Activated naive CD4-positive, alpha-beta T cell treated with anti-CD3 and anti-CD28 coated beads for 36 hours (primary cell): ENCODE measurements around the gene BHLHA15. TPM values are rescaled to one million over a fixed set of nuclear protein-coding genes. Genes with fewer than 3 reads are reported as not detected.
A peak's percentile ranks its signal among the peaks of the same experiment; 100 is the strongest.
"Not testable (repeated sequence)": the region's sequence is repeated elsewhere in the genome, so short reads cannot be mapped to it uniquely, and the experiment has no call there.

Experiments used
- CTCF ChIA-PET: fragments of 350-600 bp; sonication (Branson Sonifier 250); formaldehyde crosslinking; loops from one replicate; lab custom pipeline; 2021; ENCODE audit warnings: antibody characterized with exemption; lab: Charles Lee
- DNase-seq: peaks from one replicate; pipeline ENCODE4 v3.0.0-alpha.2; 2020
- H3K27ac Mint-ChIP-seq: one replicate; pipeline ENCODE4 v1.8.0; 2021; ENCODE audit warnings: mild to moderate bottlenecking, mixed read lengths
- H3K27me3 Mint-ChIP-seq: one replicate; pipeline ENCODE4 v1.8.0; 2021; ENCODE audit warnings: low read depth, mixed read lengths
- H3K36me3 Mint-ChIP-seq: one replicate; pipeline ENCODE4 v1.8.0; 2021; ENCODE audit warnings: low read depth, mixed read lengths
- H3K4me1 Mint-ChIP-seq: one replicate; pipeline ENCODE4 v1.8.0; 2021; ENCODE audit warnings: low read depth, mixed read lengths
- H3K4me3 Mint-ChIP-seq: one replicate; pipeline ENCODE4 v1.8.0; 2021; ENCODE audit warnings: mild to moderate bottlenecking, moderate library complexity, mixed read lengths
- H3K9me3 Mint-ChIP-seq: one replicate; pipeline ENCODE4 v1.8.0; 2021; ENCODE audit warnings: mixed read lengths
- intact Hi-C: fragments of 100-400 bp; cut with micrococcal nuclease; formaldehyde crosslinking; loops from one replicate; pipeline ENCODE4 v1.15.1; 2023
- total RNA-seq, 2 experiments: library from RNA; stranded (reverse); gene quantifications; one replicate each; pipeline ENCODE4 v1.2.3, GENCODE V29; 2021

BHLHA15 gene
- total RNA-seq, 2 experiments from 2014 or later: 0.40 to 0.41 TPM

- intact Hi-C loops: no loop called here
- no peak overlapping the region for H3K4me3 Mint-ChIP-seq
- CTCF ChIA-PET: interaction anchor here (1.6 kb wide), 1 partner anchor 45 kb away, joined by 4 read pairs; no protein-coding TSS in a partner anchor
- H3K27ac Mint-ChIP-seq: no peak overlapping the region
- H3K27me3 Mint-ChIP-seq: no peaks in the 10 kb centered on the region
- peaks cover 3% of the 10 kb centered on the region for H3K36me3 Mint-ChIP-seq
- H3K4me1 Mint-ChIP-seq: peaks cover 16% of the 10 kb centered on the region
- H3K9me3 Mint-ChIP-seq: no peaks in the 10 kb centered on the region
- no peak for DNase-seq
Observed at GRCh38 chr7:98213888-98214810, 2.9 kb downstream of the BHLHA15 start.

GRCh38 chr7:98214811-98215321 is 3.6 kb downstream of the BHLHA15 start:
- Mint-ChIP-seq H3K4me1 (peaks cover 19% of the 10 kb centered on the region), H3K4me3 (no peak overlapping the region), H3K27me3 (no peaks in the 10 kb centered on the region), H3K9me3 (no peaks in the 10 kb centered on the region), H3K36me3 (peaks cover 4% of the 10 kb centered on the region), H3K27ac (no peak overlapping the region)
- intact Hi-C loops: no loop called here
- CTCF ChIA-PET: interaction anchor here (1.6 kb wide), 1 partner anchor 46 kb away, joined by 4 read pairs; no protein-coding TSS in a partner anchor
- no peak for DNase-seq

GRCh38 chr7:98215561-98216495 is 4.6 kb downstream of the BHLHA15 start:
- intact Hi-C loops: no loop called here
- peaks cover 19% of the 10 kb centered on the region for H3K4me1 Mint-ChIP-seq
- H3K27ac Mint-ChIP-seq: no peak overlapping the region
- no peaks in the 10 kb centered on the region for H3K27me3 Mint-ChIP-seq
- no peaks in the 10 kb centered on the region for H3K9me3 Mint-ChIP-seq
- H3K36me3 Mint-ChIP-seq: peaks cover 4% of the 10 kb centered on the region
- H3K4me3 Mint-ChIP-seq: no peak overlapping the region
- CTCF ChIA-PET: interaction anchor here (1.6 kb wide), 1 partner anchor 47 kb away, joined by 4 read pairs; no protein-coding TSS in a partner anchor
- DNase-seq: no peak

GRCh38 chr7:98216941-98217622 is 5.8 kb downstream of the BHLHA15 start:
- CTCF ChIA-PET: no interaction called here
- H3K27ac Mint-ChIP-seq: no peak overlapping the region
- DNase-seq: no peak

GRCh38 chr7:98217623-98218582 is 6.7 kb downstream of the BHLHA15 start:
- H3K9me3 Mint-ChIP-seq: no peaks in the 10 kb centered on the region
- CTCF ChIA-PET: no interaction called here
- no peaks in the 10 kb centered on the region for H3K27me3 Mint-ChIP-seq
- no peak overlapping the region for H3K4me3 Mint-ChIP-seq
- no peak for DNase-seq
- H3K36me3 Mint-ChIP-seq: peaks cover 4% of the 10 kb centered on the region
- peak overlapping the region; percentile 25 for H3K27ac Mint-ChIP-seq
- peaks cover 15% of the 10 kb centered on the region for H3K4me1 Mint-ChIP-seq
- intact Hi-C loops: no loop called here

More at GRCh38 chr7:98216941-98217622, 5.8 kb downstream of the BHLHA15 start:
- peaks cover 15% of the 10 kb centered on the region for H3K4me1 Mint-ChIP-seq
- no peak overlapping the region for H3K4me3 Mint-ChIP-seq
- peaks cover 4% of the 10 kb centered on the region for H3K36me3 Mint-ChIP-seq
- no peaks in the 10 kb centered on the region for H3K27me3 Mint-ChIP-seq
- no peaks in the 10 kb centered on the region for H3K9me3 Mint-ChIP-seq
- intact Hi-C loops: no loop called here

GRCh38 chr7:98219382-98219781 is 8.1 kb downstream of the BHLHA15 start:
- H3K4me1 Mint-ChIP-seq: peaks cover 15% of the 10 kb centered on the region
- CTCF ChIA-PET, H3K36me3 Mint-ChIP-seq, H3K4me3 Mint-ChIP-seq, intact Hi-C loops, DNase-seq, H3K27ac Mint-ChIP-seq, H3K27me3 Mint-ChIP-seq, H3K9me3 Mint-ChIP-seq: not testable (repeated sequence)

- intact Hi-C loops: no loop called here
- Mint-ChIP-seq H3K36me3 (peaks cover 12% of the 10 kb centered on the region), H3K27ac (no peak overlapping the region), H3K4me3 (no peak overlapping the region), H3K27me3 (no peaks in the 10 kb centered on the region), H3K9me3 (no peaks in the 10 kb centered on the region), H3K4me1 (peaks cover 15% of the 10 kb centered on the region)
- CTCF ChIA-PET: no interaction called here
- DNase-seq: no peak
Observed at GRCh38 chr7:98221611-98222532, 10.6 kb downstream of the BHLHA15 start.

- DNase-seq: no peak
- CTCF ChIA-PET: no interaction called here
- H3K4me1 Mint-ChIP-seq: peaks cover 15% of the 10 kb centered on the region
- no peak overlapping the region for H3K27ac Mint-ChIP-seq
- H3K4me3 Mint-ChIP-seq: no peak overlapping the region
- intact Hi-C loops: no loop called here
- H3K27me3 Mint-ChIP-seq: no peaks in the 10 kb centered on the region
- H3K36me3 Mint-ChIP-seq: peaks cover 12% of the 10 kb centered on the region
- no peaks in the 10 kb centered on the region for H3K9me3 Mint-ChIP-seq
Observed at GRCh38 chr7:98222533-98223195, 11.4 kb downstream of the BHLHA15 start.

- intact Hi-C loops: no loop called here
- Mint-ChIP-seq H3K4me1 (peaks cover 11% of the 10 kb centered on the region), H3K4me3 (no peak overlapping the region), H3K27ac (no peak overlapping the region), H3K36me3 (peaks cover 13% of the 10 kb centered on the region), H3K27me3 (no peaks in the 10 kb centered on the region), H3K9me3 (no peaks in the 10 kb centered on the region)
- DNase-seq: no peak
- CTCF ChIA-PET: no interaction called here
Observed at GRCh38 chr7:98223351-98223897, 12.2 kb downstream of the BHLHA15 start.
